K562 (cell line): Measurements from ENCODE around the gene KCNQ4. TPM values are rescaled to one million over a fixed set of nuclear protein-coding genes. Genes with fewer than 3 reads are reported as not detected.
A peak's percentile ranks its signal among the peaks of the same experiment; 100 is the strongest.

Source experiments
- EZH2 ChIP-seq: IDR thresholded peaks from 2 replicates; pipeline ENCODE4 v1.6.1; 2012; ENCODE audit warnings: low read depth, mild to moderate bottlenecking, inconsistent platforms, low read length, borderline replicate concordance
- FOXA1 ChIP-seq: fragments of 450-650 bp; IDR thresholded peaks from 2 replicates; pipeline ENCODE4 v1.6.1; 2016; ENCODE audit warnings: mild to moderate bottlenecking, borderline replicate concordance
- GATAD2B ChIP-seq: fragments of 450-650 bp; IDR thresholded peaks from 2 replicates; pipeline ENCODE4 v1.6.1; 2017; ENCODE audit warnings: mild to moderate bottlenecking, borderline replicate concordance
- PHTF2 ChIP-seq: fragments of 250-450 bp; sonication (Bioruptor Pico); IDR thresholded peaks from 2 replicates; pipeline ENCODE4 v1.5.0; 2021; ENCODE audit warnings: mild to moderate bottlenecking
- RBFOX2 ChIP-seq: fragments of 200-400 bp; formaldehyde crosslinking; IDR thresholded peaks from 2 replicates; pipeline ENCODE4 v1.6.1; 2017; ENCODE audit warnings: low read depth, mild to moderate bottlenecking, low read length, moderate library complexity
- microRNA counts: library from miRNA; unstranded; fragments of <30 nt; microRNA quantifications from one replicate; lab custom pipeline; 2016
- microRNA-seq: library from miRNA; unstranded; fragments of <30 nt; microRNA quantifications from one replicate; pipeline ENCODE4, GENCODE V29; 2018; ENCODE audit warnings: borderline microRNAs expressed
- polyA plus RNA-seq, 8 experiments: library from polyadenylated mRNA; depleted of rRNA in 4 of 8; stranded (reverse) in 5 of 8; unstranded in 3 of 8; fragments of >200 nt; fragmentation: Nextera tagmentation in 2 of 8; fragmentation: Illumina TruSeq in 1 of 8; extraction: Ambion mirVana in 2 of 8; extraction: Trizol in 1 of 8; gene quantifications; 2 replicates each; pipeline versions ENCODE4 v1.2.1 to v1.2.3, GENCODE V29; 2011 to 2014; ENCODE audit warnings: inconsistent platforms in 1 of 8, missing spikeins in 1 of 8
- small RNA-seq: library from RNA; depleted of rRNA; stranded (forward); fragments of <200 nt; gene quantifications from one replicate; pipeline ENCODE3, GENCODE V24; 2014
- total RNA-seq, 7 experiments: library from RNA; depleted of rRNA in 6 of 7; stranded (reverse); fragments of >200 nt in 6 of 7; fragmentation: Illumina TruSeq in 2 of 7; extraction: Trizol in 2 of 7; gene quantifications; 2 replicates each; pipeline versions ENCODE4 v1.2.1 to v1.2.3, GENCODE V29; 2011 to 2021; ENCODE audit warnings: low replicate concordance in 1 of 7

The KCNQ4 gene
- total and polyA plus RNA-seq, 9 of the 15 experiments (the other 6 are each of a cell fraction or from before 2014, with no cell fraction given): 0.07 to 4.1 (median 0.79) TPM

GRCh38 chr1:40887652-40888051, 104.1 kb downstream of the KCNQ4 start (continued):
- TF ChIP-seq GATAD2B: no peak
- no peak for TF ChIP-seq EZH2
- no peak for TF ChIP-seq RBFOX2
- TF ChIP-seq FOXA1: no peak
- no peak for TF ChIP-seq PHTF2
- TF ChIP-seq, all 486 proteins: peak for 4

MicroRNAs encoded within 50 kb of the gene (microRNA counts, 767-probe panel; counts per million panel counts)
- microRNA hsa-miR-30c-5p (lab: Ali Mortazavi, UCI) (4,568 counts per million, percentile 86 among the panel's probes with 10 or more counts), microRNA hsa-miR-30e-5p (lab: Ali Mortazavi, UCI) (4,491 counts per million, percentile 85 among the panel's probes with 10 or more counts)

Small RNA genes within 50 kb of the gene (microRNA-seq; reads per million reads assigned to microRNA genes)
- gene MIR30C1 (141 reads per million, percentile 82 among the genes with 10 or more reads in this experiment), gene MIR30E (4,521 reads per million, percentile 97 among the genes with 10 or more reads in this experiment)

Small RNA genes within 50 kb of the gene (small RNA-seq; reads per million reads assigned to genes)
- 81.9 reads per million, percentile 98 among the genes with 10 or more reads in this experiment for gene MIR30C1
- gene MIR30E: 3,199 reads per million, percentile 100 among the genes with 10 or more reads in this experiment
- not detected for gene RN7SL326P

Other genes with a start within 250 kb of the KCNQ4 start
- gene RIMS3, start 118.1 kb upstream of the KCNQ4 start, total RNA-seq (2014; rRNA removed): 0.59 and 0.82 TPM in 2 replicates
- 0.69 and 0.77 TPM in 2 replicates for gene RIMS3, start 118.1 kb upstream of the KCNQ4 start, total RNA-seq (2014; rRNA removed; fragmentation: Illumina TruSeq; extraction: Trizol)
- 0.38 and 0.47 TPM in 2 replicates for gene RIMS3, start 118.1 kb upstream of the KCNQ4 start, total RNA-seq (2015; rRNA removed; fragmentation: Illumina TruSeq; extraction: Trizol)
- 1.2 and 1.3 TPM in 2 replicates for gene RIMS3, start 118.1 kb upstream of the KCNQ4 start, total RNA-seq (2021)
- gene RIMS3, start 118.1 kb upstream of the KCNQ4 start, polyA plus RNA-seq (2011; rRNA removed): 0.78 and 1.2 TPM in 2 replicates
- gene RIMS3, start 118.1 kb upstream of the KCNQ4 start, polyA plus RNA-seq (2014; fragmentation: Illumina TruSeq; extraction: Trizol): 0.71 and 0.75 TPM in 2 replicates
- under 1 TPM; 0.06 to 0.15 TPM for gene RIMS3, start 118.1 kb upstream of the KCNQ4 start, polyA plus RNA-seq (2014; fragmentation: Nextera tagmentation; extraction: Ambion mirVana)
- 0.43 and 0.45 TPM in 2 replicates for gene RIMS3, start 118.1 kb upstream of the KCNQ4 start, polyA plus RNA-seq (2014; rRNA removed)
- 41.1 and 44.2 TPM in 2 replicates for gene NFYC, start 92.1 kb upstream of the KCNQ4 start, total RNA-seq (2014; rRNA removed)
- 22.7 and 26.4 TPM in 2 replicates for gene NFYC, start 92.1 kb upstream of the KCNQ4 start, total RNA-seq (2014; rRNA removed; fragmentation: Illumina TruSeq; extraction: Trizol)
- 31.2 and 31.4 TPM in 2 replicates for gene NFYC, start 92.1 kb upstream of the KCNQ4 start, total RNA-seq (2015; rRNA removed; fragmentation: Illumina TruSeq; extraction: Trizol)
- 53.9 and 59.8 TPM in 2 replicates for gene NFYC, start 92.1 kb upstream of the KCNQ4 start, total RNA-seq (2021)
- 47.2 and 65.6 TPM in 2 replicates for gene NFYC, start 92.1 kb upstream of the KCNQ4 start, polyA plus RNA-seq (2011; rRNA removed)
- 56.2 and 65.1 TPM in 2 replicates for gene NFYC, start 92.1 kb upstream of the KCNQ4 start, polyA plus RNA-seq (2014; fragmentation: Illumina TruSeq; extraction: Trizol)
- gene NFYC, start 92.1 kb upstream of the KCNQ4 start, polyA plus RNA-seq (2014; fragmentation: Nextera tagmentation; extraction: Ambion mirVana): 1 to 10 TPM; 4.8 to 7.2 TPM
- 51.3 and 57.7 TPM in 2 replicates for gene NFYC, start 92.1 kb upstream of the KCNQ4 start, polyA plus RNA-seq (2014; rRNA removed)
- 0.36 and 0.69 TPM in 2 replicates for gene CITED4, start 78.6 kb downstream of the KCNQ4 start, total RNA-seq (2014; rRNA removed)
- gene CITED4, start 78.6 kb downstream of the KCNQ4 start, total RNA-seq (2014; rRNA removed; fragmentation: Illumina TruSeq; extraction: Trizol): 0.11 TPM in 1 of 2 replicates, not detected in the other
- gene CITED4, start 78.6 kb downstream of the KCNQ4 start, total RNA-seq (2015; rRNA removed; fragmentation: Illumina TruSeq; extraction: Trizol): 0.11 TPM in 1 of 2 replicates, not detected in the other
- gene CITED4, start 78.6 kb downstream of the KCNQ4 start, total RNA-seq (2021): 0.89 and 1.2 TPM in 2 replicates
- 0.07 and 0.17 TPM in 2 replicates for gene CITED4, start 78.6 kb downstream of the KCNQ4 start, polyA plus RNA-seq (2011; rRNA removed)
- 0.12 TPM in 1 of 2 replicates, not detected in the other for gene CITED4, start 78.6 kb downstream of the KCNQ4 start, polyA plus RNA-seq (2014; fragmentation: Illumina TruSeq; extraction: Trizol)
- gene CITED4, start 78.6 kb downstream of the KCNQ4 start, polyA plus RNA-seq (2014; fragmentation: Nextera tagmentation; extraction: Ambion mirVana): not detected
- 0.23 and 0.48 TPM in 2 replicates for gene CITED4, start 78.6 kb downstream of the KCNQ4 start, polyA plus RNA-seq (2014; rRNA removed)
- gene CTPS1, start 195.9 kb downstream of the KCNQ4 start, total RNA-seq (2014; rRNA removed): 87.7 and 103 TPM in 2 replicates
- 93.9 and 99.0 TPM in 2 replicates for gene CTPS1, start 195.9 kb downstream of the KCNQ4 start, total RNA-seq (2014; rRNA removed; fragmentation: Illumina TruSeq; extraction: Trizol)
- 101 and 103 TPM in 2 replicates for gene CTPS1, start 195.9 kb downstream of the KCNQ4 start, total RNA-seq (2015; rRNA removed; fragmentation: Illumina TruSeq; extraction: Trizol)
- gene CTPS1, start 195.9 kb downstream of the KCNQ4 start, total RNA-seq (2021): 106 and 113 TPM in 2 replicates
- gene CTPS1, start 195.9 kb downstream of the KCNQ4 start, polyA plus RNA-seq (2011; rRNA removed): 44.0 and 44.4 TPM in 2 replicates
- 152 and 164 TPM in 2 replicates for gene CTPS1, start 195.9 kb downstream of the KCNQ4 start, polyA plus RNA-seq (2014; fragmentation: Illumina TruSeq; extraction: Trizol)
- 10 to 100 TPM; 71.5 to 72.2 TPM for gene CTPS1, start 195.9 kb downstream of the KCNQ4 start, polyA plus RNA-seq (2014; fragmentation: Nextera tagmentation; extraction: Ambion mirVana)
- 70.6 and 88.0 TPM in 2 replicates for gene CTPS1, start 195.9 kb downstream of the KCNQ4 start, polyA plus RNA-seq (2014; rRNA removed)
- gene SLFNL1, start 237.9 kb downstream of the KCNQ4 start, total RNA-seq (2014; rRNA removed): 0.05 and 0.29 TPM in 2 replicates
- gene SLFNL1, start 237.9 kb downstream of the KCNQ4 start, total RNA-seq (2014; rRNA removed; fragmentation: Illumina TruSeq; extraction: Trizol): 0.03 TPM in 1 of 2 replicates, not detected in the other
- gene SLFNL1, start 237.9 kb downstream of the KCNQ4 start, total RNA-seq (2015; rRNA removed; fragmentation: Illumina TruSeq; extraction: Trizol): 0.08 and 0.14 TPM in 2 replicates
- gene SLFNL1, start 237.9 kb downstream of the KCNQ4 start, total RNA-seq (2021): 0.07 TPM in 1 of 2 replicates, not detected in the other
- 0.01 TPM in 1 of 2 replicates, not detected in the other for gene SLFNL1, start 237.9 kb downstream of the KCNQ4 start, polyA plus RNA-seq (2011; rRNA removed)
- gene SLFNL1, start 237.9 kb downstream of the KCNQ4 start, polyA plus RNA-seq (2014; fragmentation: Illumina TruSeq; extraction: Trizol): 0.03 TPM in 1 of 2 replicates, not detected in the other
- not detected for gene SLFNL1, start 237.9 kb downstream of the KCNQ4 start, polyA plus RNA-seq (2014; fragmentation: Nextera tagmentation; extraction: Ambion mirVana)
- 0.05 and 0.12 TPM in 2 replicates for gene SLFNL1, start 237.9 kb downstream of the KCNQ4 start, polyA plus RNA-seq (2014; rRNA removed)